ENCODE results near the gene DYNLT1.

GRCh38 chr6:158663625-158664165 lies 19.2 kb upstream of the DYNLT1 start:
- no peak for TF ChIP-seq CTCF (IDR thresholded peaks at IDR 0.05)
- no peak for TF ChIP-seq POLR2AphosphoS5 (IDR thresholded peaks at IDR 0.05)
- TF ChIP-seq EP300 (IDR thresholded peaks at IDR 0.05), result no peak
- TF ChIP-seq POLR2A (IDR thresholded peaks at IDR 0.05), result peak in 1 of 4 donors; percentile 37

Measured in upper lobe of left lung (tissue), 4 donors.